Coronary artery (tissue), 2 donors: Measurements from ENCODE around the gene FARP1.

ENCODE experiments used
- DNase-seq: peaks from one replicate; pipeline ENCODE4 v3.0.0-alpha.2; 2017; ENCODE audit warnings: low spot score
- H3K27ac ChIP-seq, 2 donors: fragments of 200-600 bp; sonication (generic); one replicate each; pipeline ENCODE4 v1.5.1; 2016 to 2019
- H3K4me3 ChIP-seq: fragments of 200-600 bp; sonication (generic); 2 replicates; pipeline ENCODE4 v1.5.1; 2016; ENCODE audit warnings: mild to moderate bottlenecking, moderate library complexity
- TF ChIP-seq, protein P1 (sequence below): fragments of 200-600 bp; sonication (generic); IDR thresholded peaks from one replicate; pipeline ENCODE4 v1.5.1; 2019; ENCODE audit warnings: antibody characterized with exemption

Gene FARP1

DNA sequence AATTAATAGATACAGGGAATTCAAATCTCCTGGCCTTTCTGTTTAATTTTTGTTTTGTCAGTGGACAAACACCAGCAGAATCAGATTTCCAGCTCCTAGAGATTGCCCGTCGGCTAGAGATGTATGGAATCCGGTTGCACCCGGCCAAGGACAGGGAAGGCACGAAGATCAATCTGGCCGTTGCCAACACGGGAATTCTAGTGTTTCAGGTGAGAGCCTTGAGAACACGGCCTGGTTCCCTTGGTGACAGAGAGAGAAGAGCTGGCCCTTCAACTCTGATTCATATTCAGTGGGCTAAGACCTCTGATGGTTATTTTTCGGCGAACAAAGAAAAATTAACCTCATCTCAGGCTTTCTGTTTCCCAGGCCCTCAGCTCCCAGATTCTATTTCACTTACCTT, 242.7 kb downstream of the FARP1 start:
- TF ChIP-seq, protein P1, sequence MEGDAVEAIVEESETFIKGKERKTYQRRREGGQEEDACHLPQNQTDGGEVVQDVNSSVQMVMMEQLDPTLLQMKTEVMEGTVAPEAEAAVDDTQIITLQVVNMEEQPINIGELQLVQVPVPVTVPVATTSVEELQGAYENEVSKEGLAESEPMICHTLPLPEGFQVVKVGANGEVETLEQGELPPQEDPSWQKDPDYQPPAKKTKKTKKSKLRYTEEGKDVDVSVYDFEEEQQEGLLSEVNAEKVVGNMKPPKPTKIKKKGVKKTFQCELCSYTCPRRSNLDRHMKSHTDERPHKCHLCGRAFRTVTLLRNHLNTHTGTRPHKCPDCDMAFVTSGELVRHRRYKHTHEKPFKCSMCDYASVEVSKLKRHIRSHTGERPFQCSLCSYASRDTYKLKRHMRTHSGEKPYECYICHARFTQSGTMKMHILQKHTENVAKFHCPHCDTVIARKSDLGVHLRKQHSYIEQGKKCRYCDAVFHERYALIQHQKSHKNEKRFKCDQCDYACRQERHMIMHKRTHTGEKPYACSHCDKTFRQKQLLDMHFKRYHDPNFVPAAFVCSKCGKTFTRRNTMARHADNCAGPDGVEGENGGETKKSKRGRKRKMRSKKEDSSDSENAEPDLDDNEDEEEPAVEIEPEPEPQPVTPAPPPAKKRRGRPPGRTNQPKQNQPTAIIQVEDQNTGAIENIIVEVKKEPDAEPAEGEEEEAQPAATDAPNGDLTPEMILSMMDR = no peak

DNA sequence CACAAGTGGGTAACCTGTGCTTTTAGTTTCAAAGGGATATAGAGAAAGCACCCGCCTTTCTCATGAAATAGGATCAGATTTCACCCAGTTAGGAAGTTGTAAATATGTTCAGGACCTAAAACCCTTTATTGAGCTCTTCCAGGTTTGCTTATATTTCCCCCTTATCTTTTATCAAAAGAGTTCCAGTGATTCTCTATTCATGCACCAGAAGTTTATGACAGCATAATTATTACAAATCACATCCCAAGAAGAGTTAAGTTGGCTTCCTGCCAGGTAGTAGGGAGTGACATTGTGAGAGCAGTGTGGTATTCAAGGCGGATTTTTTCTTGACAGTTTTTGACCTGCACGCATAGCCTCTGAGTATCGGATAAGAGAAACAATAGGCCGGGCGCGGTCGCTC, 243.7 kb downstream of the FARP1 start:
- TF ChIP-seq, protein P1 = no peak
- Histone ChIP-seq H3K27ac (no peak overlapping the region), H3K4me3 (no peak overlapping the region)
- no peak for DNase-seq

More for the DNA sequence above, 242.7 kb downstream of the FARP1 start:
- DNase-seq = no peak
- no peak overlapping the region for H3K4me3 ChIP-seq
- no peak overlapping the region for H3K27ac ChIP-seq

DNA sequence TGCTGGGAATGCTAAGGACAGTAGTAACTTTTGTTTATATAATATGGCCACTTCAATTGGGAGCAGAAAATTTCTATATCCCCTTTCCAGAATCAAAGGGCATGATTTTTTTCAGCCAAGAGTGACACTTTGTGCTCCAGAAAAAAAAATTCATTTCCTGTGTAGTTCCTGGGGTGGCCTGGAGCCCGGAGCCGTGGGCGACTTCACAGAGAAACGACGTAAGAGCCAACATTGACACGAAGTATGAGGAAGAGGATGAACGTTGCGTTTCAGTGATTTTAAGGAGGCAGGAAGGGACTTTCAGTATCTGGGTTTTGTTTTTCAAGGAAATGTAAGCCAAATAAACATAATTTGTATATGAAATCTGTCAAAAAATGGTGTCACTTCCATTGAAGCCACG, 246.4 kb downstream of the FARP1 start:
- H3K27ac ChIP-seq = no peak overlapping the region
- DNase-seq = no peak

DNA sequence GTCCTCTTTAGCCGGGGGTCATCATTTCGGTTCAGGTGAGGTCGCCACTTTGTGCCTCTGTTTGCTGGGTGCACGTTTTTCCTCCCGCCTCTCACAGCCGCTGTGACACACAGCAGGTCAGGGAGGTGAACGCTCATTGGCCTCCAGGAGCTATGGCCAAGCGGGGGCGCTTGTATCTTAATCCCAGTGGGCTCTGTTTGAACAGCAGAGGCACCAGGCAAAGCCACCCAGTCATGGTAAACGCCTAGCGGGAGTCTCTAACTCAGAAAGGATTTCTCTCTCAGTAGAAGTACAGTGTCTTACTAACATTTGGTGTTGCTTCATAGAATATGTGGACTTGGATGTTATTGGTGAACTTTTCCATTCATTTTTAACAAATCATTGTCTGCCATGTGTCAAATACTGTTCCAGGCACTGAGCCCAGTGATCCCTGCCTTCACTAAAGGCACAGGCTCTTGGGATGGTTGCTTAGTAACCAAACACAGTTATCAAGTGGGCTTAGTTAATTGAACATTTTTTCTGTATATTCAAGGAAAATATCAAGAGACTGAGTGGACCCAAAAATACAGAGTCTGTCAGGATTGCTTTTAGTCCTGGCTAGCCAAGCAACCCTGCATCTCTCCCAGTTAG, 247.3 kb downstream of the FARP1 start:
- no peak for DNase-seq
- H3K4me3 ChIP-seq = no peak overlapping the region
- TF ChIP-seq, protein P1 = no peak
- H3K27ac ChIP-seq = peak overlapping the region in 1 of 2 donors; percentile 38

More for the DNA sequence above, 246.4 kb downstream of the FARP1 start:
- H3K4me3 ChIP-seq = no peak overlapping the region
- TF ChIP-seq, protein P1 = no peak

DNA sequence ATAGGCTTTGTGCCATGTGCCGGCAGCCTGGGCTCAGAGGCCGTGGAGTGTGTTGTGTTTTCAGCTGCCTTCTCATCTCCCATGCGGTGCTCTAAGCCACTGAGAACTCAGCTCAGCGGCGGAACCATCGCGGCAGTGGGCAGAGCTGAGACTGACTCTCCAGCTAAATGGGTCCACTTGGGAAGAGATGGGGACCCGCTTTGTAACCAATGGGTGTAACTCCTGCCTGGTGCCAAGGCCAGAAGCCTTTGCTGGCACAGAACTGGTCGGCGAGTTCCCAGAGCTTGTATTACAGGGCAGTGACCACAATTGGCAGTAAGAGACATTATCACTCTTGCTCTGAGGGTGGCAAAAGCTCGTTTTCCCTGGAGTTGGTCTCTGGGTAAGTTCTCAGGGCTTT, 251.0 kb downstream of the FARP1 start:
- TF ChIP-seq, protein P1 = no peak
- no peak overlapping the region for H3K27ac ChIP-seq
- H3K4me3 ChIP-seq = no peak overlapping the region
- DNase-seq = no peak

DNA sequence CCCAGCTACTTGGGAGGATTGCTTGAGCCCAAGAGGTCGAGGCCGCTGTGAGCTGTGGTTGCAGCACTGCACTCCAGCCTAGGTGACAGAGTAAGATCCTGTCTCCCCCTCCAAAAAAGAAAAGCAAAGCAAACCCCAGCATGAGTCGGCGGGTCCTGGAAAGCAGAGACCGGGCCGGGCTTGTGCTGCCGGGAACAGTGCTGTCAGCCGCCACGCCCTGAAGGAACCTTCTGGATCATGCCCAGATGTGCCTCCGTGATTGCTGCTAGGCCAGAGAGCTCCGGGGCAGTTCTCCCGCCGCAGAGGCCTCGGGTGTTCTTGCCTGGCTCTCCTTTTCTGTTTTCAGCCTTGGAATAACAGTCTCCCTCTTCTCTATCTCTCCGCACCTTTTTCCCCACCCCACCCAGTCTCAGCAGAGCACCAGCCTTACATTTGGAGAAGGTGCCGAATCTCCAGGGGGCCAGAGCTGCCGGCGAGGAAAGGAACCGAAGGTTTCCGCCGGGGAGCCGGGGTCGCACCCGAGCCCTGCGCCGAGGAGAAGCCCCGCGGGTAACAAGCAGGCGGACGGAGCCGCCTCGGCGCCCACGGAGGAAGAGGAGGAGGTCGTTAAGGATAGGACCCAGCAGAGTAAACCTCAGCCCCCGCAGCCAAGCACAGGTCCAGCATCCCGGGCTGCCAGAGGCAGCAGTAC, 252.1 kb downstream of the FARP1 start:
- TF ChIP-seq, protein P1 = no peak
- no peak overlapping the region for H3K27ac ChIP-seq
- H3K4me3 ChIP-seq = no peak overlapping the region
- DNase-seq = no peak
